ENCODE results near the gene AKAP13.

GRCh38 chr15:85642065-85642692 is 261.8 kb downstream of the AKAP13 start:
- no peak for TF ChIP-seq CTCF (IDR thresholded peaks at IDR 0.05)
- TF ChIP-seq ZFX (IDR thresholded peaks at IDR 0.05; ENCODE audit: borderline replicate concordance), result no peak

Measured in 22Rv1 (cell line).